ENCODE measurements around the gene ARHGAP26. TPM values are rescaled to one million over a fixed set of nuclear protein-coding genes. Genes with fewer than 3 reads are reported as not detected.
"Not testable (repeated sequence)": the region's sequence is repeated elsewhere in the genome, so short reads cannot be mapped to it uniquely, and the experiment has no call there.

The ARHGAP26 gene
- total and polyA plus RNA-seq, 4 donors: 5.4 to 52.3 (median 30.4) TPM

DNA sequence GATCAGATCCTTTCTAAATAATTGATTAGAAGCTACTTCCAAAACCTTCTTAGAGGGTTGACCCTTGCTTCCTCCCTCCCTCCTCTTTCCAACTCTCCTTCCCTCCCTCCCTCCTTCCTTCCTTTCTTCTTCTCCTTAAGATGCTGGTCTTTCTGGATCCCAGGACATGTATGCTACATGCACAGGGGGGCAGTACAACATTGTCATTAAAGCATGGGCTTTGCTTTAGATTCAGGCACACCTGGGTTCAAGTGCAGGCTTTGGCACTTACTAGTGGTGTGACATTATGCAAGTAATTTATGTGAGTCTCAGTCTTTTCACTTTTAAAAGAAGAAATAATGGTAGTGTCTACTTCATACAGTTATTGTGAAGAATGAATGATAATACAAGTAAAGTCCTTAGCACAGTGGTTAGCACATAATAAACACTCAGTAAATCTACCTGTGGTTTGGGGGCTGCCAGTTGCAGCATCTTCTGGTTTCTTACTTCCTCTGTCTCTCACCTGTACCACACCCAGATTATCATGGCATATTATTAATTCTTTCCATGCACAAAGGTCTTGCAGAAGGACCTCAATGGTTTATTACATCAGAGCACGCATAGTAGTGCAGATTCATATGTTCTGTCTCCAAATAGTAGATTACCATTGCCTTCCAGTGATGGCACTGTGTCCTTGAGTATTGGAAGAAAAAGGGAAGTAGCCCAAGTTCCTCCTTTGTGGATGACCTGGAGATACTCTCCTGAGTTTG lies 154.1 kb downstream of the ARHGAP26 start:
- H3K27ac ChIP-seq (ENCODE audit: low read depth in 1 of 2, low read length in 1 of 2): peak overlapping the region in 1 of 2 donors; percentile 14
- H3K9me3 ChIP-seq (ENCODE audit: control insufficient read depth in 4 of 4, insufficient read depth in 3 of 4, low read length in 3 of 4): no peaks in the 10 kb centered on the region
- no peak overlapping the region for H3K4me3 ChIP-seq
- H3K36me3 ChIP-seq (ENCODE audit: control insufficient read depth in 4 of 4, insufficient read depth in 4 of 4, low read length in 4 of 4): no peaks in the 10 kb centered on the region
- WGBS, 2 donors: 47 to 80% methylated on average over 1 of the region's 1 CpG
- peak in 1 of 3 donors; percentile 26 for DNase-seq
- TF ChIP-seq, protein P1, sequence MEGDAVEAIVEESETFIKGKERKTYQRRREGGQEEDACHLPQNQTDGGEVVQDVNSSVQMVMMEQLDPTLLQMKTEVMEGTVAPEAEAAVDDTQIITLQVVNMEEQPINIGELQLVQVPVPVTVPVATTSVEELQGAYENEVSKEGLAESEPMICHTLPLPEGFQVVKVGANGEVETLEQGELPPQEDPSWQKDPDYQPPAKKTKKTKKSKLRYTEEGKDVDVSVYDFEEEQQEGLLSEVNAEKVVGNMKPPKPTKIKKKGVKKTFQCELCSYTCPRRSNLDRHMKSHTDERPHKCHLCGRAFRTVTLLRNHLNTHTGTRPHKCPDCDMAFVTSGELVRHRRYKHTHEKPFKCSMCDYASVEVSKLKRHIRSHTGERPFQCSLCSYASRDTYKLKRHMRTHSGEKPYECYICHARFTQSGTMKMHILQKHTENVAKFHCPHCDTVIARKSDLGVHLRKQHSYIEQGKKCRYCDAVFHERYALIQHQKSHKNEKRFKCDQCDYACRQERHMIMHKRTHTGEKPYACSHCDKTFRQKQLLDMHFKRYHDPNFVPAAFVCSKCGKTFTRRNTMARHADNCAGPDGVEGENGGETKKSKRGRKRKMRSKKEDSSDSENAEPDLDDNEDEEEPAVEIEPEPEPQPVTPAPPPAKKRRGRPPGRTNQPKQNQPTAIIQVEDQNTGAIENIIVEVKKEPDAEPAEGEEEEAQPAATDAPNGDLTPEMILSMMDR (IDR thresholded peaks at IDR 0.05; ENCODE audit: control extremely low read depth, extremely low read depth): no peak
- peaks cover 0 to 20% (median 5%) of the 10 kb centered on the region in 5 donors for H3K4me1 ChIP-seq (ENCODE audit: control insufficient read depth in 5 of 5, insufficient read depth in 5 of 5, low read length in 5 of 5)
- ATAC-seq (ENCODE audit: insufficient read depth, low FRiP score): no peak
- no peak overlapping the region for H3K9ac ChIP-seq (ENCODE audit: insufficient read depth in 1 of 2, low read length in 2 of 2)
- no peaks in the 10 kb centered on the region for H3K27me3 ChIP-seq (ENCODE audit: control insufficient read depth in 3 of 3, insufficient read depth in 3 of 3, low read length in 2 of 3)

DNA sequence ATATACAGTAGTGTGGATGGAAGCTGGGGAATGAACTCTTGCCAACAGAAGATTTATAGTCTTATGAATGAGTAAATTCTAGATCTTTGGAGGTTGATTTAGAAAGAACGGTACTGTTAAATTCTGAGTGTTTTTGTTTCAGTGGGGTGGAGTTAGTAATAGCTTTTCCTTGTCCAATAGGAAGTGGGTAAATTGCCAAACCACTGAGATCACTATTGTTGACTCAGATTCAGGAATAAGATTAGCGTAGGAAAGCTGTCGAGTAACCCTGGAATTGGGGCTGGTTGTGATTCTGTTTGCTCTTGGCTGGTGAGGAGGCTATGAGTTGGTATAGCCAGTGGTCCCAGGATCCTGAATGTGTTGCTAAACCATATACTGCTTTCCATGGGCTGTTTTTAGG lies 155.6 kb downstream of the ARHGAP26 start:
- peak overlapping the region; percentile 17 to 83 for H3K27ac ChIP-seq (ENCODE audit: low read depth in 1 of 2, low read length in 1 of 2)
- WGBS, 2 donors: 10 to 25% methylated on average over 3 of the region's 3 CpGs
- ATAC-seq (ENCODE audit: insufficient read depth, low FRiP score) (no peak), DNase-seq (no peak)
- no peaks in the 10 kb centered on the region for H3K27me3 ChIP-seq (ENCODE audit: control insufficient read depth in 3 of 3, insufficient read depth in 3 of 3, low read length in 2 of 3)
- H3K4me1 ChIP-seq (ENCODE audit: control insufficient read depth in 5 of 5, insufficient read depth in 5 of 5, low read length in 5 of 5): peaks cover 0 to 24% (median 10%) of the 10 kb centered on the region in 5 donors
- no peak overlapping the region for H3K9ac ChIP-seq (ENCODE audit: insufficient read depth in 1 of 2, low read length in 2 of 2)
- TF ChIP-seq, protein P1 (IDR thresholded peaks at IDR 0.05; ENCODE audit: control extremely low read depth, extremely low read depth): no peak
- no peak overlapping the region for H3K4me3 ChIP-seq
- no peaks in the 10 kb centered on the region for H3K9me3 ChIP-seq (ENCODE audit: control insufficient read depth in 4 of 4, insufficient read depth in 3 of 4, low read length in 3 of 4)
- no peaks in the 10 kb centered on the region for H3K36me3 ChIP-seq (ENCODE audit: control insufficient read depth in 4 of 4, insufficient read depth in 4 of 4, low read length in 4 of 4)

DNA sequence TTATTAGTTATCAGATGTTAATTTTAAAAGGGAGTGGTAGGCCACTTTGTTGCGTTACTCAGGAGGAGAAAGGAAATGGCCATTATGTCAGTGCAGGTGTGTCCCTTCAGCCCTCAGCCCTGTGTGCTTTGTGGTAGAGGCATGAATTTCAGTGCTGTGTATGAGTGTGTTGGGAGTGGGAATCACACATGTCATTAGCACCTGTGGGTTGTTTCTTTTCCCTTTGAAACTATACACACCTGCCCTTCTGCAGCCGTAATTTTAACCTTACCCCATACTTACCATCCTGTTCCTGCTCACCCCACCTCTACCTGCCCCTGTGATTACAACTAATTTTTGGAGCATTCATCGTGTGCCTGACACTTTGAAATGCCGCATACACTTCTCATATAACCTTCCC lies 156.4 kb downstream of the ARHGAP26 start:
- H3K9ac ChIP-seq (ENCODE audit: insufficient read depth in 1 of 2, low read length in 2 of 2): no peak overlapping the region
- H3K4me3 ChIP-seq: no peak overlapping the region
- H3K4me1 ChIP-seq (ENCODE audit: control insufficient read depth in 5 of 5, insufficient read depth in 5 of 5, low read length in 5 of 5): peaks cover 0 to 30% (median 10%) of the 10 kb centered on the region in 5 donors
- no peaks in the 10 kb centered on the region for H3K36me3 ChIP-seq (ENCODE audit: control insufficient read depth in 4 of 4, insufficient read depth in 4 of 4, low read length in 4 of 4)
- TF ChIP-seq, protein P1 (IDR thresholded peaks at IDR 0.05; ENCODE audit: control extremely low read depth, extremely low read depth): no peak
- H3K27me3 ChIP-seq (ENCODE audit: control insufficient read depth in 3 of 3, insufficient read depth in 3 of 3, low read length in 2 of 3): no peaks in the 10 kb centered on the region
- H3K27ac ChIP-seq (ENCODE audit: low read depth in 1 of 2, low read length in 1 of 2): peak overlapping the region; percentile 76 to 78
- ATAC-seq (ENCODE audit: insufficient read depth, low FRiP score): no peak
- DNase-seq: no peak
- 84 to 90% methylated on average over 4 of the region's 4 CpGs for WGBS, 2 donors
- H3K9me3 ChIP-seq (ENCODE audit: control insufficient read depth in 4 of 4, insufficient read depth in 3 of 4, low read length in 3 of 4): no peaks in the 10 kb centered on the region

DNA sequence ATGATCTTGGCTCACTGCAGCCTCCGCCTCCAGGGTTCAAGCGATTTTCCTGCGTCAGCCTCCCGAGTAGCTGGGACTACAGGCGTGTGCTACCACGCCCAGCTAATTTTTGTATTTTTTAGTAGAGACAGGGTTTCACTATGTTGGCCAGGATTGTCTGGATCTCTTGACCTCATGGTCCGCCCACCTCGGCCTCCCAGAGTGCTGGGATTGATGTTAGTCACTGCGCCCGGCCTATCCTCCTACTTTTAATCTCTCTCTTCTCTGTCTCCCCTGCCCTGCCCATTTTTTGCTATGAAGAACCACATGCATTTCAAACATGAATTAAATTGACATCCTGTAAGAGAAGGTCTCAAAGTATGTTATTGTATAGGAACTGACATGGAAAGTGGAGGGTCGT lies 158.8 kb downstream of the ARHGAP26 start:
- not testable (repeated sequence) for H3K4me3 ChIP-seq; H3K36me3 ChIP-seq (ENCODE audit: control insufficient read depth in 4 of 4, insufficient read depth in 4 of 4, low read length in 4 of 4); H3K9ac ChIP-seq (ENCODE audit: insufficient read depth in 1 of 2, low read length in 2 of 2); ATAC-seq (ENCODE audit: insufficient read depth, low FRiP score); H3K27me3 ChIP-seq (ENCODE audit: control insufficient read depth in 3 of 3, insufficient read depth in 3 of 3, low read length in 2 of 3); H3K9me3 ChIP-seq (ENCODE audit: control insufficient read depth in 4 of 4, insufficient read depth in 3 of 4, low read length in 3 of 4); DNase-seq
- 91 to 95% methylated on average over 11 of the region's 11 CpGs for WGBS, 2 donors
- Histone ChIP-seq H3K4me1 (ENCODE audit: control insufficient read depth in 5 of 5, insufficient read depth in 5 of 5, low read length in 5 of 5) (peaks cover 0 to 40% (median 0%) of the 10 kb centered on the region in 5 donors), H3K27ac (ENCODE audit: low read depth in 1 of 2, low read length in 1 of 2) (peak overlapping the region in 1 of 2 donors; percentile 46)

All from lung (tissue), 12 donors.